Gastroesophageal sphincter (tissue), 4 donors: Measurements from ENCODE around the gene PDIA5. TPM values are rescaled to one million over a fixed set of nuclear protein-coding genes. Genes with fewer than 3 reads are reported as not detected.

ENCODE experiments used
- ATAC-seq: fragments of 150-250 bp; one replicate; pipeline ENCODE4 v1.9.1; 2016; ENCODE audit warnings: mild to moderate bottlenecking, moderate library complexity
- H3K27ac ChIP-seq, 4 donors: fragments of 200-600 bp; sonication (generic) in 3 of 4; 1 replicate in 3 of 4; 2 replicates in 1 of 4; pipeline ENCODE4 v1.5.1; 2016 to 2019
- H3K27me3 ChIP-seq: fragments of 200-600 bp; sonication (generic); one replicate; pipeline ENCODE4 v1.5.1; 2019
- H3K36me3 ChIP-seq, 2 donors: fragments of 200-600 bp; sonication (generic); one replicate each; pipeline ENCODE4 v1.5.1; 2019; ENCODE audit warnings: control low read depth in 1 of 2
- H3K4me1 ChIP-seq, 3 donors: fragments of 200-600 bp; sonication (generic); 1 replicate in 2 of 3; 2 replicates in 1 of 3; pipeline ENCODE4 v1.5.1; 2016 to 2019; ENCODE audit warnings: control low read depth in 2 of 3
- H3K4me3 ChIP-seq, 2 donors: fragments of 200-600 bp; sonication (generic); one replicate each; pipeline ENCODE4 v1.5.1; 2019; ENCODE audit warnings: mild to moderate bottlenecking in 1 of 2, moderate library complexity in 1 of 2
- H3K9me3 ChIP-seq, 3 donors: fragments of 200-600 bp; sonication (generic); one replicate each; pipeline ENCODE4 v1.5.1; 2017 to 2019; ENCODE audit warnings: control low read depth in 2 of 3
- EP300 ChIP-seq: sonication (generic); formaldehyde crosslinking; IDR thresholded peaks from one replicate; pipeline ENCODE4 v1.6.1; 2017; ENCODE audit warnings: antibody characterized with exemption, mild to moderate bottlenecking
- POLR2A ChIP-seq, 2 donors: fragments of 450-650 bp; IDR thresholded peaks; one replicate each; pipeline ENCODE4 v1.6.1; 2017; ENCODE audit warnings: antibody characterized with exemption in 2 of 2, mild to moderate bottlenecking in 2 of 2, moderate library complexity in 1 of 2
- POLR2AphosphoS5 ChIP-seq: sonication (generic); formaldehyde crosslinking; IDR thresholded peaks from one replicate; pipeline ENCODE4 v1.6.1; 2017; ENCODE audit warnings: antibody characterized with exemption
- WGBS, 2 donors: methylation state at CpG; one replicate each; pipeline ENCODE4 v1.1.5; 2018; ENCODE audit warnings: low coverage in 1 of 2; 5-methylcytosine and 5-hydroxymethylcytosine counted together
- total RNA-seq, 4 donors: library from RNA; depleted of rRNA; stranded (reverse); fragments of >200 nt; gene quantifications; one replicate each; pipeline ENCODE4 v1.1.0, GENCODE V29; 2016
- TF ChIP-seq, protein P1 (sequence below), 4 experiments: fragments of 200-600 bp in 2 of 4; fragments of 450-650 bp in 2 of 4; sonication (generic) in 1 of 4; IDR thresholded peaks; one replicate each; pipeline ENCODE4 v1.5.1; 2017 to 2019; ENCODE audit warnings: antibody characterized with exemption in 4 of 4, mild to moderate bottlenecking in 2 of 4, moderate library complexity in 2 of 4

PDIA5 gene
- total RNA-seq, 4 donors from 2014 or later, result 9.0 to 19.8 (median 16.9) TPM

DNA sequence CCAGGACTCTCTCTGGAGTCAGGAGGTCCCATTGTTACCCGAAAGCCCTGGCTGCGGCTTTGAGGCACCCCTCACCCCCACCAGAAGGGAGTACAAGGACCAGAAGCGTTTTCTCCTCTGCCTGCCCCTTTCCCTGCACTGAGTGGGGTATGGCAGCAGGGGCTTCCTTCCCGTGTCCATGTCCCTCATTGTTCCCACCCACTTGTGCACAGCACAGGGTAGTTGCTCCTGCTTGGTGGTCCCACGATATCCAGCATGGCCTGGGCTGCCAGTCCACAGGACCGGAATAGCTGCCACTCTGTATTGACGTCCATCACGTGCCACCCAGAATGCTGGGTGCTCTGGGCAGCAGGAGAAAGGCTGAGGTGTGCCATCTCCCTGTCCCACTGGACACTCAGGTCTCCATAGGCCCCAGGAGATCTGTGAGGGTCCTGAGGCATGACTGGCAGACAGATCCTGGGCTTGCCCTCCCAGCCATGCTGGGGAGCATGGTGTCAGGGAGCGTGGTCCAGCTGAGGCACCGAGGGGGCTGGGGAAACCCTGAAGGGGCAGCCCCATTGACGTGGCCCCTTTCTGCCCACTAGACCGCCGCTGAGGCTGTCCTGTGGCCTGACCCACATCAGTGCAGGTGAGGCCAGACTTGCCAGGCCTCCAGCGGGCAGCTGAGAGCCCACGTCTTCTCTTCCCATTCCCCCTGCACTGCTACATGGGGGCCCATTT is 89.6 kb downstream of the PDIA5 start:
- TF ChIP-seq POLR2A (IDR thresholded peaks at IDR 0.05) (no peak), POLR2AphosphoS5 (no peak), EP300 (no peak)
- TF ChIP-seq, protein P1, sequence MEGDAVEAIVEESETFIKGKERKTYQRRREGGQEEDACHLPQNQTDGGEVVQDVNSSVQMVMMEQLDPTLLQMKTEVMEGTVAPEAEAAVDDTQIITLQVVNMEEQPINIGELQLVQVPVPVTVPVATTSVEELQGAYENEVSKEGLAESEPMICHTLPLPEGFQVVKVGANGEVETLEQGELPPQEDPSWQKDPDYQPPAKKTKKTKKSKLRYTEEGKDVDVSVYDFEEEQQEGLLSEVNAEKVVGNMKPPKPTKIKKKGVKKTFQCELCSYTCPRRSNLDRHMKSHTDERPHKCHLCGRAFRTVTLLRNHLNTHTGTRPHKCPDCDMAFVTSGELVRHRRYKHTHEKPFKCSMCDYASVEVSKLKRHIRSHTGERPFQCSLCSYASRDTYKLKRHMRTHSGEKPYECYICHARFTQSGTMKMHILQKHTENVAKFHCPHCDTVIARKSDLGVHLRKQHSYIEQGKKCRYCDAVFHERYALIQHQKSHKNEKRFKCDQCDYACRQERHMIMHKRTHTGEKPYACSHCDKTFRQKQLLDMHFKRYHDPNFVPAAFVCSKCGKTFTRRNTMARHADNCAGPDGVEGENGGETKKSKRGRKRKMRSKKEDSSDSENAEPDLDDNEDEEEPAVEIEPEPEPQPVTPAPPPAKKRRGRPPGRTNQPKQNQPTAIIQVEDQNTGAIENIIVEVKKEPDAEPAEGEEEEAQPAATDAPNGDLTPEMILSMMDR (IDR thresholded peaks at IDR 0.05), result no peak
- Histone ChIP-seq H3K9me3 (no peaks in the 10 kb centered on the region), H3K27me3 (no peaks in the 10 kb centered on the region), H3K4me1 (no peaks in the 10 kb centered on the region), H3K27ac (no peak overlapping the region), H3K4me3 (no peak overlapping the region), H3K36me3 (peaks cover 0 to 96% of the 10 kb centered on the region in 2 donors)
- no peak for ATAC-seq
- 89 to 100% methylated on average over 1 to 7 of the region's 15 CpGs for WGBS, 2 donors

DNA sequence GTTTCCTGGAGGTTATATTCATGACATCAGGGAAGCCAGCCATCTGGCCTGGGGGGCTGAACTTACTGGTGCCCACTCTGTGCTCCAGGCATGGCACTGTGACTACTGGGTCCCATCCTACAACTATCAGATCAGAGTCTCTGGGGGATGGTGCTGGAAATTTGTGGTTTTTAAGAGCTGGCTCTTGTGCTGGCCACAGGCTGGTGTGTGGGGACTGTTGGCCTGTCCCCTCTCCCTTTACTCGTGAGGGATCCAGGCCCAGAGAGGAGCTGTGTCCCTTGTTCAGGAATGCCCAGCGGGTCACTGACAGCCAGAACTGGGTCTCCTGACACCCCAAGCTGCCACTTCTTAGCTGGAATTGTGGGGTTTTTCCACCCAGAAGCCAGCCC is 90.4 kb downstream of the PDIA5 start:
- 100% methylated on average over 1 of the region's 2 CpGs; no CpG with 5 or more reads in 1 of the 2 donors for WGBS, 2 donors
- no peaks in the 10 kb centered on the region for H3K9me3 ChIP-seq
- H3K36me3 ChIP-seq, result peaks cover 0 to 98% of the 10 kb centered on the region in 2 donors
- H3K4me1 ChIP-seq, result no peaks in the 10 kb centered on the region
- no peak for ATAC-seq
- H3K27ac ChIP-seq, result no peak overlapping the region
- TF ChIP-seq, protein P1 (IDR thresholded peaks at IDR 0.05), result no peak
- no peak for TF ChIP-seq POLR2AphosphoS5
- TF ChIP-seq EP300, result no peak
- no peak for TF ChIP-seq POLR2A (IDR thresholded peaks at IDR 0.05)
- H3K27me3 ChIP-seq, result no peaks in the 10 kb centered on the region
- no peak overlapping the region for H3K4me3 ChIP-seq

DNA sequence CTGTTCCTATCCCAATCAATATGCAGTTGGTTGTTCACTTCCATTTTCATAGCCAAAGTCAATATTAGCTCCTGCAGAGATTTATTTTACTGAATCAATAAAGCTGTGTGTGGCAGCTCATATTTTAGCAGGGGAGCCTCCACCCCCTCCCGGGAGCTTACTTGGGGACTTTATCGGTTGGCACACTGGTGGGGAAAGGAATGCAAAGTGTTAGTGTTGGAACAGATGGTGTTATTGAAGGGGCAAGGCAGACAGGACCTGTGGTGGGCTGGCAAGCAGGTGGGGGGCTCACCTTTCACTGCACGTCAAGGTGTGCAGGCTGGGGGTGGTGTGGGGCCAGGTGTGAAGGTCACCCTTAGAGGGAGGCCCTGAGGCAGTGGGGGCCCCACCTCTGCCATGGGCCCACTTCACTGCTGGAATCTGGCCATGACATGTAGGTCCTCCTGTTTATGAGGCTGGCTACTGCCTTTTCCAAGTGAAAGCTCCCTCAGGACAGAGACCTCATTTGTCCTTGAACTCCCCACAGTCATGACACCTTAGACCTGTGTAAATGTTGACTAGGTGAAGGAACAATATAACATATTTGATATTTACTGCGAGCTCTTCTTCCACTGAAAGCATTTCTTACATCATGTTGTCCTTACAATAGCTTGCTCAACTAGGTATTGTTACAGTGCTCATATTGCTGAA is 90.9 kb downstream of the PDIA5 start:
- TF ChIP-seq POLR2A (IDR thresholded peaks at IDR 0.05), result no peak
- TF ChIP-seq POLR2AphosphoS5, result no peak
- TF ChIP-seq, protein P1 (IDR thresholded peaks at IDR 0.05), result no peak
- no peak for TF ChIP-seq EP300
- no peak overlapping the region for H3K27ac ChIP-seq
- H3K4me3 ChIP-seq, result no peak overlapping the region
- WGBS, 2 donors, result 67 to 100% methylated on average over 1 to 2 of the region's 4 CpGs
- H3K9me3 ChIP-seq, result no peaks in the 10 kb centered on the region
- no peaks in the 10 kb centered on the region for H3K27me3 ChIP-seq
- no peaks in the 10 kb centered on the region for H3K4me1 ChIP-seq
- ATAC-seq, result no peak
- H3K36me3 ChIP-seq, result peaks cover 0 to 98% of the 10 kb centered on the region in 2 donors

DNA sequence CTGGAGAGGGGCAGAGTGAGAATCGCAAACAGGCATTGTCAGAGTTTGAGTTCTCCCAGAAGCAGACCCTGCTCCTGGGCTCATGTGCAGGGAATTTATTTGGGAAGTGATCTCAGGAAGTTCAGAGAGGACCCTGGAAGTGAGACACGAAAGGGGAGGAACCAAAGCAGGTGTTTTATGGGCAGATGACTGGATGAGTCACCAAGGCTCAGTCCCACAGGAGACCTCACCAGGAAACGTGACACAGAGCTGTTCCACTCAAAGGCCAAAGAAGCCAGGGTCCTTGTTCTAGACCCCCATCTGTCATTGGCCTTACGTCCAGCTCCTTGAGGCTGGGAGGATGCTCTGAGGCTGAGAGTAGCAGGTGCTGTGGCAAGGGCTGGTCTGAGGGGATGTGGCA is 91.5 kb downstream of the PDIA5 start:
- no peaks in the 10 kb centered on the region for H3K27me3 ChIP-seq
- H3K36me3 ChIP-seq, result peaks cover 0 to 98% of the 10 kb centered on the region in 2 donors
- WGBS, 2 donors, result 58 to 75% methylated on average over 3 of the region's 4 CpGs
- H3K4me1 ChIP-seq, result no peaks in the 10 kb centered on the region
- no peaks in the 10 kb centered on the region for H3K9me3 ChIP-seq
- TF ChIP-seq EP300 (no peak), POLR2A (IDR thresholded peaks at IDR 0.05) (no peak), POLR2AphosphoS5 (no peak)
- TF ChIP-seq, protein P1 (IDR thresholded peaks at IDR 0.05), result no peak
- H3K27ac ChIP-seq, result no peak overlapping the region
- no peak overlapping the region for H3K4me3 ChIP-seq
- no peak for ATAC-seq
